ENCODE data around the gene TPH1. TPM values are rescaled to one million over a fixed set of nuclear protein-coding genes. Genes with fewer than 3 reads are reported as not detected.

The TPH1 gene
- 0.11 TPM for polyA plus RNA-seq (2013, experiment 1 of 2)
- 0.20 TPM for polyA plus RNA-seq (2013, experiment 2 of 2)

DNA sequence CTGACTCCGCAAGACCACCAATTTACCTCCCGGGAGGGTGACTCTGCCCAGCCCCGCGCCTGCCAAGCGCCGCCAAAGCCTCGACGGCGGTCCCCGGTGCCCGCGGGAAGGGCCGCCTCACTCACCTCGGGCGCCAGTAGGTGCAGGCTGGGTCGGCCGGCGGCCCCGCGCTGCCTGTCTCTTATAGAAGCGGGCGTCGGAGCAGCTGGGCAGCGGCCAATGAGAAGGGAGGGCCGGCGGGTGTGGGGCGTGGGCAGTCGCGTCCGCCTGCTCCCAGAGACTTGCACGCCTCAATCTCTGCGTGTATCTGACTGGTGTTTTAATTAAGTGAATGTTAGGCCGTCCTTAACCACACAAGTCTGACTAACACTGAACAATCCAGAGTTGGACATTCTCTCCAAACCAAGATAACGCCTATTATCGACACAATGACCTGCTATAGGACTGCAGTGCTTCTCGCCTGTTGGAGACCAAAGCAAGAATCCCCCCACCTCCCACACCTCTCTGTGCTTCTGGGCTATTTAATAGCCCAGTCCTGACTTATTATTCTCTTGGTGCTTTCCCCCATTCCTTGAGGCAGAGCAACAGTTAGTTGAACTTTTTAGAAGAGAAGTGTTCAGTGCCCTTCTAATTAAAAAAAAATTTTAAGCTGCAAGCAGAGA, at the start of gene TPH1:
Gene TPH1, minus strand, starts transcription at position 154 of the 662 bp plus-strand sequence. CDS start 5,507 bp downstream, outside the sequence.
- no peaks in the 10 kb centered on the region for H3K9me3 ChIP-seq (ENCODE audit: control insufficient read depth, low read length)
- no peak within 1 kb of the TSS for H3K4me3 ChIP-seq (ENCODE audit: extremely low read depth, insufficient read depth, low read length, poor library complexity, severe bottlenecking)
- H3K4me1 ChIP-seq (ENCODE audit: control insufficient read depth, insufficient read depth, low read length, poor library complexity, severe bottlenecking): no peaks in the 10 kb centered on the region
- H3K27ac ChIP-seq (ENCODE audit: low read depth, low read length, severe bottlenecking): no peak within 1 kb of the TSS
- no peaks in the 10 kb centered on the region for H3K36me3 ChIP-seq (ENCODE audit: control insufficient read depth, insufficient read depth, low read length)
- 21 to 28% methylated on average over 21 to 32 of the region's 36 CpGs for WGBS, 2 experiments (ENCODE audit: insufficient coverage in 2 of 2)

- Histone ChIP-seq H3K27ac (ENCODE audit: low read depth, low read length, severe bottlenecking) (no peak overlapping the region), H3K36me3 (ENCODE audit: control insufficient read depth, insufficient read depth, low read length) (peaks cover 92% of the 10 kb centered on the region), H3K9me3 (ENCODE audit: control insufficient read depth, low read length) (no peaks in the 10 kb centered on the region), H3K4me3 (ENCODE audit: extremely low read depth, insufficient read depth, low read length, poor library complexity, severe bottlenecking) (no peak overlapping the region), H3K4me1 (ENCODE audit: control insufficient read depth, insufficient read depth, low read length, poor library complexity, severe bottlenecking) (no peaks in the 10 kb centered on the region)
Measured at GRCh38 chr11:18093959-18094358, 47.9 kb upstream of the TPH1 start.

DNA sequence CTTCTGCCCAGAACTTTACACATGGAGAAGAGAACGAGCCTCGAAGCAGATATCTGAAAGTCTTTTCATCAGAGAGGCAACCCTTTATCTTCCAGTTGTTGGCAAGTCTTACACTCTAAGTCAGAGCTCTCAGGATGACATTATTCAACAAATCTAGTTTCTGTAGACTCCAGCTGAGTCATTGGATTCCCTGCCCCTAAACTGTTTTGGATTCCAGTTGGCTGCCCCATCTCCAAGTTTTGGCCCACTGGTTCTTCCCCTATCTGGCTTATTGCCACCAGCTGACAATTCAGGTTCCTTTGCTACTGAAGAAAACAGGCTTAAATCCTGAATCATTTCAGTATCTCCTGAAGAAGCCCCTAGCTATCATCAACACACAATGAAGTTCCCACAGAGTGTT, 45.7 kb upstream of the TPH1 start:
- Histone ChIP-seq H3K9me3 (ENCODE audit: control insufficient read depth, low read length) (no peaks in the 10 kb centered on the region), H3K27ac (ENCODE audit: low read depth, low read length, severe bottlenecking) (no peak overlapping the region), H3K4me3 (ENCODE audit: extremely low read depth, insufficient read depth, low read length, poor library complexity, severe bottlenecking) (no peak overlapping the region), H3K4me1 (ENCODE audit: control insufficient read depth, insufficient read depth, low read length, poor library complexity, severe bottlenecking) (no peaks in the 10 kb centered on the region), H3K36me3 (ENCODE audit: control insufficient read depth, insufficient read depth, low read length) (peaks cover 92% of the 10 kb centered on the region)
- 83 to 100% methylated on average over 2 of the region's 2 CpGs for WGBS, 2 experiments (ENCODE audit: insufficient coverage in 2 of 2)

GRCh38 chr11:18088966-18089365, 42.9 kb upstream of the TPH1 start:
- Histone ChIP-seq H3K4me3 (ENCODE audit: extremely low read depth, insufficient read depth, low read length, poor library complexity, severe bottlenecking) (no peak overlapping the region), H3K36me3 (ENCODE audit: control insufficient read depth, insufficient read depth, low read length) (peaks cover 80% of the 10 kb centered on the region), H3K4me1 (ENCODE audit: control insufficient read depth, insufficient read depth, low read length, poor library complexity, severe bottlenecking) (no peaks in the 10 kb centered on the region), H3K9me3 (ENCODE audit: control insufficient read depth, low read length) (no peaks in the 10 kb centered on the region), H3K27ac (ENCODE audit: low read depth, low read length, severe bottlenecking) (no peak overlapping the region)
- WGBS, 2 experiments (ENCODE audit: insufficient coverage in 2 of 2): 83 to 100% methylated on average over 1 of the region's 3 CpGs

DNA sequence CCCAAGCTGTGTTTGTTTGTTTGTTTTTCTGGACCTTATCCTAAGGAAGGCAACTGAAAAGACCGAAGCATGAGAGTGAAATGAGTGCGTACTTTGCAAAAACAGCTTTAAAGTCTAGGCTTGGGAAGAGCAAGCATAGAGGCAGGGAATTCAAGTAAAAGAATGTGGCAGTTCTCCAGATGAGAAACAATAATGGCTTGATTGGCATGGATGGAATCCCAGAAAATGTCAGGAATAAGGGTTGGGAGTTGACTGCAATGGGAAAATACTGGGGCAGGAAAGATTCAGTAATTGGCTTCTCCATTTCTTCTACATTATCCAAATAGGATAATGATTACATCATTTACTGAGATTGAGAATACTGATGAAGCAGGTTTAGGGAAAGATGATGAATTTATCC, 42.3 kb upstream of the TPH1 start:
- H3K9me3 ChIP-seq (ENCODE audit: control insufficient read depth, low read length): no peaks in the 10 kb centered on the region
- no peaks in the 10 kb centered on the region for H3K4me1 ChIP-seq (ENCODE audit: control insufficient read depth, insufficient read depth, low read length, poor library complexity, severe bottlenecking)
- H3K27ac ChIP-seq (ENCODE audit: low read depth, low read length, severe bottlenecking): no peak overlapping the region
- H3K36me3 ChIP-seq (ENCODE audit: control insufficient read depth, insufficient read depth, low read length): peaks cover 76% of the 10 kb centered on the region
- H3K4me3 ChIP-seq (ENCODE audit: extremely low read depth, insufficient read depth, low read length, poor library complexity, severe bottlenecking): no peak overlapping the region
- WGBS, 2 experiments (ENCODE audit: insufficient coverage in 2 of 2): 89 to 100% methylated on average over 2 of the region's 2 CpGs

- Histone ChIP-seq H3K9me3 (ENCODE audit: control insufficient read depth, low read length) (no peaks in the 10 kb centered on the region), H3K36me3 (ENCODE audit: control insufficient read depth, insufficient read depth, low read length) (peaks cover 56% of the 10 kb centered on the region), H3K4me1 (ENCODE audit: control insufficient read depth, insufficient read depth, low read length, poor library complexity, severe bottlenecking) (no peaks in the 10 kb centered on the region), H3K4me3 (ENCODE audit: extremely low read depth, insufficient read depth, low read length, poor library complexity, severe bottlenecking) (no peak overlapping the region), H3K27ac (ENCODE audit: low read depth, low read length, severe bottlenecking) (no peak overlapping the region)
- WGBS, 2 experiments (ENCODE audit: insufficient coverage in 2 of 2): 94 to 97% methylated on average over 2 of the region's 2 CpGs
Measured at GRCh38 chr11:18081551-18081950, 35.5 kb upstream of the TPH1 start.

DNA sequence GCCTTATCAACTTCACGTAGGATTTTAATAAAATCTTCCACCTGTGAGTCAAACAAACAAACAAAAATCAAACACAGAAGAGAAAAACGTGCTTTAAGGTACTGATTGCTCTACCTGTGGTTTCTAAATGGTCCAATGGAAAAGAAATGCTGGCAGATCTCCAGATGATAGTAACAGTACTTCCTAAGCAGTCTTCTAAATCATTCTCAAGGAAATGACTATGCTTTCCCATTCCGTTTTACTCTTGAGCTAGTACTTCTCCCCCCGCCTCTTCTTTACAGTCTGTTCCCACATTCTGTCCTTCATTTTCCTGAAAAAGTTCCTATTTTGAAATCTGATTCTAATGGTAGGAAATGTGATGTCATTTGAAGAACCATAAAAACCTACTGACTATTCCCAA, 34.4 kb upstream of the TPH1 start:
- H3K27ac ChIP-seq (ENCODE audit: low read depth, low read length, severe bottlenecking): no peak overlapping the region
- H3K9me3 ChIP-seq (ENCODE audit: control insufficient read depth, low read length): no peaks in the 10 kb centered on the region
- H3K4me1 ChIP-seq (ENCODE audit: control insufficient read depth, insufficient read depth, low read length, poor library complexity, severe bottlenecking): no peaks in the 10 kb centered on the region
- WGBS, 2 experiments (ENCODE audit: insufficient coverage in 2 of 2): 90 to 100% methylated on average over 1 to 2 of the region's 4 CpGs
- no peak overlapping the region for H3K4me3 ChIP-seq (ENCODE audit: extremely low read depth, insufficient read depth, low read length, poor library complexity, severe bottlenecking)
- H3K36me3 ChIP-seq (ENCODE audit: control insufficient read depth, insufficient read depth, low read length): peaks cover 48% of the 10 kb centered on the region

GRCh38 chr11:18078909-18079308, 32.8 kb upstream of the TPH1 start:
- Histone ChIP-seq H3K9me3 (ENCODE audit: control insufficient read depth, low read length) (no peaks in the 10 kb centered on the region), H3K4me1 (ENCODE audit: control insufficient read depth, insufficient read depth, low read length, poor library complexity, severe bottlenecking) (peaks cover 5% of the 10 kb centered on the region), H3K36me3 (ENCODE audit: control insufficient read depth, insufficient read depth, low read length) (peaks cover 44% of the 10 kb centered on the region), H3K27ac (ENCODE audit: low read depth, low read length, severe bottlenecking) (no peak overlapping the region), H3K4me3 (ENCODE audit: extremely low read depth, insufficient read depth, low read length, poor library complexity, severe bottlenecking) (no peak overlapping the region)
- WGBS, 2 experiments (ENCODE audit: insufficient coverage in 2 of 2): 100% methylated on average over 2 of the region's 2 CpGs; no CpG with 5 or more reads in 1 of the 2 experiments

DNA sequence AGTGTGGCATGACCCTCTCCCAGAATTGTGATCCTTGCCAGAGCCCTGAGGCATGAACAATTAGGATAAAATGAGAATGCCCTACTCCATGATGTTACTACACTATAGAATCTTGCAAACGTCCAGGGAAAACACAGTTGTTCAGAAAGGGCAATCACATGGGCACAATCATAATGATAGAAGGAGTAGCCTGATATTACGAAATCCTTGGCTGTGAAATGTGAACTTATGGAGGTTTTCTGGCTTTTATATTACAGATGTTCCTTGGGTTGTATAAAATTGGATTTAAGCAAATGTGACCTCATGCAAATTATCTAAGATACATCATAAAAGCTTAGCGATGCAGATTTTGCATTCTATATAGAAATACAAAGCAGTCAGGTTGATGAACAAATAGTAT, 29.4 kb upstream of the TPH1 start:
- Histone ChIP-seq H3K27ac (ENCODE audit: low read depth, low read length, severe bottlenecking) (no peak overlapping the region), H3K4me3 (ENCODE audit: extremely low read depth, insufficient read depth, low read length, poor library complexity, severe bottlenecking) (no peak overlapping the region), H3K4me1 (ENCODE audit: control insufficient read depth, insufficient read depth, low read length, poor library complexity, severe bottlenecking) (peaks cover 5% of the 10 kb centered on the region), H3K36me3 (ENCODE audit: control insufficient read depth, insufficient read depth, low read length) (peaks cover 36% of the 10 kb centered on the region), H3K9me3 (ENCODE audit: control insufficient read depth, low read length) (no peaks in the 10 kb centered on the region)
- WGBS, 2 experiments (ENCODE audit: insufficient coverage in 2 of 2): 88% methylated on average over 2 of the region's 3 CpGs; no CpG with 5 or more reads in 1 of the 2 experiments

GRCh38 chr11:18071098-18071705, 25.1 kb upstream of the TPH1 start:
- peaks cover 5% of the 10 kb centered on the region for H3K4me1 ChIP-seq (ENCODE audit: control insufficient read depth, insufficient read depth, low read length, poor library complexity, severe bottlenecking)
- H3K9me3 ChIP-seq (ENCODE audit: control insufficient read depth, low read length): no peaks in the 10 kb centered on the region
- no peak overlapping the region for H3K4me3 ChIP-seq (ENCODE audit: extremely low read depth, insufficient read depth, low read length, poor library complexity, severe bottlenecking)
- 63 to 100% methylated on average over 1 to 3 of the region's 4 CpGs for WGBS, 2 experiments (ENCODE audit: insufficient coverage in 2 of 2)
- H3K36me3 ChIP-seq (ENCODE audit: control insufficient read depth, insufficient read depth, low read length): peaks cover 22% of the 10 kb centered on the region
- H3K27ac ChIP-seq (ENCODE audit: low read depth, low read length, severe bottlenecking): no peak overlapping the region

DNA sequence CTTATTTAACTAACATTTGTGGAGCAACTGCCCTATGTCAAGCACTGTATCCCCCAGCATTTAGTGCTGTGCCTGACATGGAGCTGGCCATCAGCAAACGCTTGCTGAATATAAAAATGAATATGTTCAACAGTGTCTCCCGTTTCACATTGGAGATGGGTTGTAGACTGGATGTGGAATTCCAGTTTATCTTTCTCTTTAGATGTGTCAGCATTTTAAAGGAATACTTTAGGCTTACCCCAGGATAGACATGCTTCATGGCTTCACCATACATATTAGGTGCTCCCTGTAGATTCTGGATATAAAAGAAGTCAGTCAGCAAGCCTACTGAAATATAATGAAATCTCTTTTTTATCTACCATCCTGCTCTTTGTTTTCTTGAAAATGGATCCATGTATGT, 21.3 kb upstream of the TPH1 start:
- Histone ChIP-seq H3K4me1 (ENCODE audit: control insufficient read depth, insufficient read depth, low read length, poor library complexity, severe bottlenecking) (no peaks in the 10 kb centered on the region), H3K9me3 (ENCODE audit: control insufficient read depth, low read length) (no peaks in the 10 kb centered on the region), H3K27ac (ENCODE audit: low read depth, low read length, severe bottlenecking) (no peak overlapping the region), H3K36me3 (ENCODE audit: control insufficient read depth, insufficient read depth, low read length) (peaks cover 9% of the 10 kb centered on the region), H3K4me3 (ENCODE audit: extremely low read depth, insufficient read depth, low read length, poor library complexity, severe bottlenecking) (no peak overlapping the region)
- WGBS, 2 experiments (ENCODE audit: insufficient coverage in 2 of 2): 100% methylated on average over 2 of the region's 2 CpGs; no CpG with 5 or more reads in 1 of the 2 experiments
